ENCODE measurements around the gene CHTF8.

GRCh38 chr16:69145658-69146057 is 13.3 kb upstream of the CHTF8 start:
- TF ChIP-seq ZNF155 (tag by site-specific recombination; IDR thresholded peaks at IDR 0.05), result no peak
- TF ChIP-seq CTCF (tag by site-specific recombination; IDR thresholded peaks at IDR 0.05), result no peak
- TF ChIP-seq AEBP2 (tag by site-specific recombination; IDR thresholded peaks at IDR 0.05; ENCODE audit: borderline replicate concordance), result no peak
- no peak for TF ChIP-seq ZNF292 (tag by site-specific recombination; IDR thresholded peaks at IDR 0.05; ENCODE audit: borderline replicate concordance, low read depth)
- TF ChIP-seq ZNF76 (tag by site-specific recombination; IDR thresholded peaks at IDR 0.05; ENCODE audit: borderline replicate concordance, low read depth), result no peak

Data from HEK293 (cell line).